DOHH2 (cell line): Measurements from ENCODE around the gene DNAL4.

Experiments
- EZH2phosphoT487 ChIP-seq: fragments of 200-600 bp; sonication (generic); IDR thresholded peaks from 2 replicates; pipeline ENCODE4 v1.6.1; 2017; ENCODE audit warnings: borderline replicate concordance, mild to moderate bottlenecking, antibody characterized with exemption, low read length, moderate library complexity, mixed read lengths
- TF ChIP-seq, protein P1 (sequence below): fragments of 200-600 bp; sonication (generic); IDR thresholded peaks from one replicate; pipeline ENCODE4 v1.5.1; 2014; ENCODE audit warnings: antibody characterized with exemption, mild to moderate bottlenecking, low read depth, low read length; ENCODE audit not compliant: poor library complexity, severe bottlenecking

DNA sequence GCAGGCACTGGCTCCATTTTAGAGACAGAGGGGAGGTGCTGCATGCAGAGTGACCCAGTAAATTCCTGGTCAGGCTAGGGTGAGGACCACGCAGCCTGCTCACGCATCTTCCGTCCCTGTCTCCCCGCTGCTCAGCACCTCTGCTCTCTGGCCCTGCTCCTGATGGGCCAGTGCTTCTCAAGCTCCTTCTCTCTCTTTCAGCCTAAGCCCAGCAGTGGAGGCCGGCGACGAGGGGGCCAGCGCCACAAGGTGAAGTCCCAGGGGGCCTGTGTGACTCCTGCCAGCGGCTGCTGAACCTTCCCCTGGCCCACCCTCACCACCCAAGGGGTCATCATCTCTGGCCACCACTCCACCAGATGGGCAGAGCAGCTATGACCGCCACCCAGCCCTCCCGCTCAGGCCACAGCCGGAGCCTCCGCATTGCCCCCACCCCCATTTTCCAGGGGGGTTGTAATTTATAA lies 63.5 kb downstream of the DNAL4 start:
- TF ChIP-seq, protein P1, sequence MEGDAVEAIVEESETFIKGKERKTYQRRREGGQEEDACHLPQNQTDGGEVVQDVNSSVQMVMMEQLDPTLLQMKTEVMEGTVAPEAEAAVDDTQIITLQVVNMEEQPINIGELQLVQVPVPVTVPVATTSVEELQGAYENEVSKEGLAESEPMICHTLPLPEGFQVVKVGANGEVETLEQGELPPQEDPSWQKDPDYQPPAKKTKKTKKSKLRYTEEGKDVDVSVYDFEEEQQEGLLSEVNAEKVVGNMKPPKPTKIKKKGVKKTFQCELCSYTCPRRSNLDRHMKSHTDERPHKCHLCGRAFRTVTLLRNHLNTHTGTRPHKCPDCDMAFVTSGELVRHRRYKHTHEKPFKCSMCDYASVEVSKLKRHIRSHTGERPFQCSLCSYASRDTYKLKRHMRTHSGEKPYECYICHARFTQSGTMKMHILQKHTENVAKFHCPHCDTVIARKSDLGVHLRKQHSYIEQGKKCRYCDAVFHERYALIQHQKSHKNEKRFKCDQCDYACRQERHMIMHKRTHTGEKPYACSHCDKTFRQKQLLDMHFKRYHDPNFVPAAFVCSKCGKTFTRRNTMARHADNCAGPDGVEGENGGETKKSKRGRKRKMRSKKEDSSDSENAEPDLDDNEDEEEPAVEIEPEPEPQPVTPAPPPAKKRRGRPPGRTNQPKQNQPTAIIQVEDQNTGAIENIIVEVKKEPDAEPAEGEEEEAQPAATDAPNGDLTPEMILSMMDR = no peak
- TF ChIP-seq EZH2phosphoT487 = no peak
